ENCODE results near the gene OR8D4.
"Not testable (repeated sequence)": the region's sequence is repeated elsewhere in the genome, so short reads cannot be mapped to it uniquely, and the experiment has no call there.

The OR8D4 gene

DNA sequence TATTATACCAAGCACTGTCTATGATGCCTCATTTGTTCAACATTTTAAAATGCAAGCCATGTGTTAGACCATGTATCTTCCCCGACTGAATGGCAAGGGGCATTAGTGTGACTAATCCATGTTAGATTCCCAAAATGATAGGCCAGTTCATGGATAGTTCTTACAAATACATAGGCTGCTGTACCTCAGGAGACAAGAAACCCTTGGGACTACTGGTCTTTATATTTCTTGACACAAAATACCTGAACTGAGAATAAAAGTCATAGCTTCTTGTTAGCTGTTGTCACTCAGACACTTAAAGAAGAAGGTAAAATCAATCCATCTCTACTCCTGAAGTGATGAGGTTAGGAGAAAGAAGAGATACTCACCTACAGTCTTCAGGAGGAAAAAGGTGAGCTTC, at the start of gene OR8D4:
TSS of gene OR8D4 (plus strand) at position 301 of the 400 bp plus-strand sequence. CDS start 4,265 bp downstream, outside the sequence.
- DNase-seq (ENCODE audit: low read depth): no peak
- no peak within 1 kb of the TSS for H3K4me3 ChIP-seq (ENCODE audit: low read depth, low read length)
- TF ChIP-seq, protein P1, sequence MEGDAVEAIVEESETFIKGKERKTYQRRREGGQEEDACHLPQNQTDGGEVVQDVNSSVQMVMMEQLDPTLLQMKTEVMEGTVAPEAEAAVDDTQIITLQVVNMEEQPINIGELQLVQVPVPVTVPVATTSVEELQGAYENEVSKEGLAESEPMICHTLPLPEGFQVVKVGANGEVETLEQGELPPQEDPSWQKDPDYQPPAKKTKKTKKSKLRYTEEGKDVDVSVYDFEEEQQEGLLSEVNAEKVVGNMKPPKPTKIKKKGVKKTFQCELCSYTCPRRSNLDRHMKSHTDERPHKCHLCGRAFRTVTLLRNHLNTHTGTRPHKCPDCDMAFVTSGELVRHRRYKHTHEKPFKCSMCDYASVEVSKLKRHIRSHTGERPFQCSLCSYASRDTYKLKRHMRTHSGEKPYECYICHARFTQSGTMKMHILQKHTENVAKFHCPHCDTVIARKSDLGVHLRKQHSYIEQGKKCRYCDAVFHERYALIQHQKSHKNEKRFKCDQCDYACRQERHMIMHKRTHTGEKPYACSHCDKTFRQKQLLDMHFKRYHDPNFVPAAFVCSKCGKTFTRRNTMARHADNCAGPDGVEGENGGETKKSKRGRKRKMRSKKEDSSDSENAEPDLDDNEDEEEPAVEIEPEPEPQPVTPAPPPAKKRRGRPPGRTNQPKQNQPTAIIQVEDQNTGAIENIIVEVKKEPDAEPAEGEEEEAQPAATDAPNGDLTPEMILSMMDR (IDR thresholded peaks at IDR 0.05; ENCODE audit: control insufficient read depth, extremely low read depth, insufficient read depth): no peak

DNA sequence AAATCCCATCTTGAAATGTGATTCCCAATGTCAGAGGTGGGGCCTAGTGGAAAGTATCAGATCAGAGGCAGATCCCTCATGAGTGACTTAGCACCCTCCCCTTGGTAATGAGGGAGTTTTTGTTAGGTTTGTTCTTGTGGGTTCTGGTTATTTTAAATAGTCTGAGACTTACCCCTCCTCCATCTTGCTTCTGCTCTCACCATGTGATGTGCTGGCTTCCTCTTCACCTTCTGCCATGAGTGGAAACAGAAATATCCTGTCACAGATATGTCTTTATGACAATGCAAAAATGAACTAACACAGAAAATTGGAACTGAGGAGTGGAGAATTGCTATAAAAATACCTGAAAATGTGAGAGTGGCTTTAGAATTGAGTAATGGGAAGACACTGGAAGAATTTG, 49.6 kb upstream of the OR8D4 start:
- no peak overlapping the region for H3K4me3 ChIP-seq (ENCODE audit: low read depth, low read length)
- DNase-seq (ENCODE audit: low read depth): no peak
- TF ChIP-seq, protein P1 (IDR thresholded peaks at IDR 0.05; ENCODE audit: control insufficient read depth, extremely low read depth, insufficient read depth): no peak

DNA sequence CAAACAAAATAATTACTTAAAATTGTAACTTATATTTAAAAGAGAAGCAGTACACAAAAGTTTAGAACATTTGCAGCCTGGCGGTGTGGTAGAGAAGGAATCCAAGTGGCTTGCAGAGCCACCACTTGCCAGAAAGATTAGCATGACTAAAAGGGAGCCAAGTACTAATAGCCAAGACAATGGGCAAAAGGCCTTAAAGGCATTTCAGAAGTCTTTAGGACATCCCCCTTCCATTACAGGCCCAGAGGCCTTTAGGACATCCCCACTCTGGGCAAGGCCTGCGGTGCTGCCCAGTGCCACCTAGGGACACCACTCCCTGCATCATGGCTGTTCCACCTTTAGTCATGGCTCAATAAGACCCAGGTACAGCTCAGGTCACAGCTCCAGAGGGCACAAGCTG, 48.9 kb upstream of the OR8D4 start:
- TF ChIP-seq, protein P1 (IDR thresholded peaks at IDR 0.05; ENCODE audit: control insufficient read depth, extremely low read depth, insufficient read depth): no peak
- no peak overlapping the region for H3K4me3 ChIP-seq (ENCODE audit: low read depth, low read length)
- no peak for DNase-seq (ENCODE audit: low read depth)

DNA sequence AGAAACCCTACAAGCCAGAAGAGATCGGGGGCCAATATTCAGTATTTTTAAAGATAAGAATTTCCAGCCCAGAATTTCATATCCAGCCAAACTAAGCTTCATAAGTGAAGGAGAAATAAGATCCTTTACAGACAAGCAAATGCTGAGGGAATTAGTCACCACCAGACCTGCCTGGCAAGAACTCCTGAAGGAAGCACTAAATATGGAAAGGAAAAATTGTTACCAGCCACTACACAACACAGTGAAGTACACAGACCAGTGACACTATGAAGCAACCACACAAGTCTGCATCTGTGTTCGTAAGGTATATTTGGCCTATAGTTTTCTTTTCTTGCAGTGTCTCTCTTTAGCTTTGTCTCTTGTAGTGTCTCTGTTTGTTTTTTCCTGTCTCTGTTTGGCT, 45.5 kb upstream of the OR8D4 start:
- no peak for DNase-seq (ENCODE audit: low read depth)
- H3K4me3 ChIP-seq (ENCODE audit: low read depth, low read length): no peak overlapping the region
- TF ChIP-seq, protein P1 (IDR thresholded peaks at IDR 0.05; ENCODE audit: control insufficient read depth, extremely low read depth, insufficient read depth): no peak

DNA sequence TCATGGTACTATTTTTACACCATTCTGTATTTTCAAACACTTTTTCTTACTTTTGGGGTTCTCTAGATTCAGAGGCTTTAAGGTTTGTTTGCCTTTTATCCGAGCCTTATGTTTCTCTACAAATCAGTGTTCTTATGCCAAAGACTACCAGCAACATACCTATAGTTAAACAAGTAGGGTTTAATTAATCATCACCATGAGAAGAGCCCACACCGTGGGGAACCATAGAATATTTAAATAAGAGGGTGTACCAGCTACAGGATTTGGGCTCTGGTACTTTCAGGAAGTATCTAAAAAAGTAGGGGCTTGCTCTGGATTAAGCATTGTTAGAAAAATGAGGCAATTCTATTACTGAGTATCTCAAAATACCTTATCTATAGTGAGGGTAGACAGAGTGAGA, 42.2 kb upstream of the OR8D4 start:
- H3K4me3 ChIP-seq (ENCODE audit: low read depth, low read length): no peak overlapping the region
- no peak for DNase-seq (ENCODE audit: low read depth)
- TF ChIP-seq, protein P1 (IDR thresholded peaks at IDR 0.05; ENCODE audit: control insufficient read depth, extremely low read depth, insufficient read depth): no peak

DNA sequence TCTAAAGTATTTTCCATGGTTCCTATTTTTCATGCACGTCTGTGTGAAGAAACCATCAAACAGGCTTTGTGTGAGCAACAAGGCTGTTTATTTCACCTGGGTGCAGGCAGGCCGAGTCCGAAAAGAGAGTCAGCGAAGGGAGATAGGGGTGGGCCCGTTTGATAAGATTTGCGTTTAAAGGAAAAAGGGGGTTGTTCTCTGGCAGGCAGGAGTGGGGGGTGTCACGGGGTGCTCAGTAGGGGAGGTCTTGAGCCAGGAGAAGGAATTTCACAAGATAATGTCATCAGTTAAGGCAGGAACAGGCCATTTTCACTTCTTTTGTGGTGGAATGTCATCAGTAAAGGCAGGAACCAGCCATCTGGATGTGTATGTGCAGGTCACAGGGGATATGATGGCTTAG, 36.7 kb upstream of the OR8D4 start:
- not testable (repeated sequence) for H3K4me3 ChIP-seq (ENCODE audit: low read depth, low read length); DNase-seq (ENCODE audit: low read depth)

DNA sequence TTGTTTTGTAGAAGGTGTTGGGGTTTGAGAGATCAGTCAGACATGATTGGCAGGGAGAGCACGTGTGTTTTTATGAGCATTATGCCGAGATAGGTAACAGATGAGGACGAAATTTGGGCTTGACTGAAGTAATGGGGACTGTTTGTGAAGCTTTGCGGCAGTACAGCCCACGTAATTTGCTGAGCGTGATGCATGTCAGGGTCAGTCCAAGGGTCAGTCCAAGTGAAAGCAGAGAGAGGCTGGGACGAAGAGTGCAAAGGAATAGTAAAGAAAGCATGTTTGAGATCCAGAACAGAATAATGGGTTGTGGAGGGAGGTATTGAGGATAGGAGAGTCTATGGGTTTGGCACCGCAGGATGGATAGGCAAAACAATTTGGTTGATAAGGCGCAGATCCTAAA, 34.2 kb upstream of the OR8D4 start:
- not testable (repeated sequence) for DNase-seq (ENCODE audit: low read depth); H3K4me3 ChIP-seq (ENCODE audit: low read depth, low read length)

DNA sequence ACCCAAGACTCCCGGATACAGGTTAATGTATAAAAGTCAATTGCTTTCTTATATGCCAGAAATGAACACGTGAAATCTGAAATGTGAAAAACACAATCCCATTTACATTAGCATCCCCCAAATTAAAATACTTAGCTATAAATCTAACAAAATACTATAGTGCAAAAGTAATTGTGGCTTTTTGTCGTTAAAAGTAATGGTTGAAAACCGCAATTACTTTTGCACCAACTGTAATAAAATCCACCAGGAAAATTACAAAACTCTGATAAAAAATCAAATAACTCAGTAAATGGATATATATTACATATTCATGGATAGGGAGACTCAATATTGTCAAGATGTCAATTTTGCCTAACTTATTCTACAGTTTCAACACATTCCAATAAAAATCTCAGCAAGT, 21.1 kb upstream of the OR8D4 start:
- H3K4me3 ChIP-seq (ENCODE audit: low read depth, low read length): no peak overlapping the region
- no peak for DNase-seq (ENCODE audit: low read depth)
- TF ChIP-seq, protein P1 (IDR thresholded peaks at IDR 0.05; ENCODE audit: control insufficient read depth, extremely low read depth, insufficient read depth): no peak

All from LNCaP clone FGC (cell line).